ENCODE data around the gene PDGFA.
"Not testable (repeated sequence)": the region's sequence is repeated elsewhere in the genome, so short reads cannot be mapped to it uniquely, and the experiment has no call there.

Gene PDGFA

GRCh38 chr7:556837-557557 is 37.4 kb upstream of the PDGFA start:
- no peak for DNase-seq (ENCODE audit: low read depth)
- no peak overlapping the region for H3K4me3 ChIP-seq (ENCODE audit: low read length)
- no peak for TF ChIP-seq CTCF (IDR thresholded peaks at IDR 0.05; ENCODE audit: insufficient read depth, low read depth, low read length, missing control alignments)

DNA sequence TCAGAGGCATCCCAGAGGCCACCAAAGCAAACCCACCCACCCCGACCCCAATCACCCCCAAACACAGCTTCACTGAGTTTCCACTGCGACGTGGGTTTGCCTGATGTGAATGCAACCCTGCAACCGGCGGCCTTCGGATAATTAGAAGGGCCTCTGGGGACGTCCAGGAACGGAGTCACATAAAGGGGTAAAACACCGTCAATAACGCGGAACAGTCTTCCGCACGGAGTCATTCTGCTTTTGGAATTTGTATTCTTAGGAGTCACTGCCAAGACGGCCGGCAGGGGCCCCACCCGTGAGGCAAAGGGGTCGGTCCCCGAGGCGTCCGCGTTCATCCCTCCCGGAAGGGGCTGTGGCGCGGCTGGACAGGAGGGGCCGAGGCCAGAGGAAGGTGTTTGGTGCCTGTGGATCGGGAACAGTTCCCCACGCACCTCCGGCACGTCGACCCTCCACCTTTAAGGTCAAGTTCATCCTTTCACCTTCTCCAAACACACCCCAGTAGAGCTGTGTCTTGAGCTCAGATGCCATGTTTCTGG is 36.7 kb upstream of the PDGFA start:
- TF ChIP-seq CTCF (IDR thresholded peaks at IDR 0.05; ENCODE audit: insufficient read depth, low read depth, low read length, missing control alignments), result no peak
- no peak for DNase-seq (ENCODE audit: low read depth)
- no peak overlapping the region for H3K4me3 ChIP-seq (ENCODE audit: low read length)

DNA sequence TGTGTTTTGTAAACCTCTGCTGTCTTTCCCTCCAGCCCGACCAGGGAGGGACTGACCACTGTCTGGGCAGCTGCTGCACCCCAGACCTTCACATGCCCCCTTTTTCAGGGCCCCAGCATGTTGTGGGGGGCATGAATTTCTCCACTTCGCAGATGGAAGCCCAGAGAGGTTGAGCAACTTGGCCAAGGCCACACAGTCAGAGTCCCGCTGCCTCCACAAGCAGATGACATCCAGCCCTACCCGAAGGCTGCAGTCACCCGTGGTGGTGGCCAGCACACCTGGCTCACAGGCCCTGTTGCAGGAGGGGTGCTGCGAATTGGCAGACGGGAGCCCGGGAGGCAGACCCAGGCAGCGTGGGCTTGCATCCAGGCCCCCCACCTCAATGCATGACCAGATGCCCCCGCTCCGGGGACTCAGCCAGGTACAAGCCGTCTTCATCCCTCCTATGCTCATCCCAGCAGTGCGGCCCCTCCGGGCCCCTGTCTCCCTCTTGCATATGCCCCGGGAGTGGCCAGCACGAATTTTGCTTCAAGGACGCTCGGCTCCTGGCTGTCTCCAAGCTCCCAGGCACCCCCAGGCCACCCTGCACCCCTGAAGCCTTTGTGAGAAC is 36.0 kb upstream of the PDGFA start:
- no peak for DNase-seq (ENCODE audit: low read depth)

GRCh38 chr7:553636-554111 is 34.0 kb upstream of the PDGFA start:
- no peak overlapping the region for H3K4me3 ChIP-seq (ENCODE audit: low read length)
- no peak for DNase-seq (ENCODE audit: low read depth)
- no peak for TF ChIP-seq CTCF (IDR thresholded peaks at IDR 0.05; ENCODE audit: insufficient read depth, low read depth, low read length, missing control alignments)

More for the DNA sequence above, 36.0 kb upstream of the PDGFA start:
- no peak for TF ChIP-seq CTCF (IDR thresholded peaks at IDR 0.05; ENCODE audit: insufficient read depth, low read depth, low read length, missing control alignments)
- no peak overlapping the region for H3K4me3 ChIP-seq (ENCODE audit: low read length)

GRCh38 chr7:552868-553635 is 33.4 kb upstream of the PDGFA start:
- no peak for DNase-seq (ENCODE audit: low read depth)
- TF ChIP-seq CTCF (IDR thresholded peaks at IDR 0.05; ENCODE audit: insufficient read depth, low read depth, low read length, missing control alignments), result no peak
- H3K4me3 ChIP-seq (ENCODE audit: low read length), result no peak overlapping the region

DNA sequence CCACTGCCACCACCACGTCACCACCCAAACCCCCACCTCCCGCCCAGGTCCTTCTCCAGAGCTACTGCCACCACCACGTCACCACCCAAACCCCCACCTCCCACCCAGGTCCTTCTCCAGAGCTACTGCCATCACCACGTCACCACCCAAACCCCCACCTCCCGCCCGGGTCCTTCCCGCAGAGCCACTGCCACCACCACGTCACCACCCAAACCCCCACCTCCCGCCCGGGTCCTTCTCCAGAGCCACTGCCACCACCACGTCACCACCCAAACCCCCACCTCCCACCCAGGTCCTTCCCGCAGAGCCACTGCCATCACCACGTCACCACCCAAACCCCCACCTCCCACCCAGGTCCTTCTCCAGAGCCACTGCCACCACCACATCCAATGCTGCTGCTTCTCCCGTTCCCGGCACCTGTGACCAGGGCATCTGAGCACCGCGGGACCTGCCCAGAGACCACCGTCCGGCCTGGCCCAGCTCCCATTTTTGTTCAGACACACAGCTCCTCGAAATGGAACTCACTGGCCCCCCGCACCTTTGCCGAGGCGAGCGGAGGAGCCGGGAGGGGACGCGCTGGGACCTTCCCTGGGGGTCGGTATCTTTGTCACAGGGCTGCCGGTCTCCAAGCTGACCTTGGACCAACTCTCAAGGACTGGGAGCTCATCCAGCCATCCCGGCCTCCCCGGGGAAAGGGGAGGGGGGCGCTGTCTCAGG is 32.7 kb upstream of the PDGFA start:
- H3K4me3 ChIP-seq (ENCODE audit: low read length); DNase-seq (ENCODE audit: low read depth): not testable (repeated sequence)

DNA sequence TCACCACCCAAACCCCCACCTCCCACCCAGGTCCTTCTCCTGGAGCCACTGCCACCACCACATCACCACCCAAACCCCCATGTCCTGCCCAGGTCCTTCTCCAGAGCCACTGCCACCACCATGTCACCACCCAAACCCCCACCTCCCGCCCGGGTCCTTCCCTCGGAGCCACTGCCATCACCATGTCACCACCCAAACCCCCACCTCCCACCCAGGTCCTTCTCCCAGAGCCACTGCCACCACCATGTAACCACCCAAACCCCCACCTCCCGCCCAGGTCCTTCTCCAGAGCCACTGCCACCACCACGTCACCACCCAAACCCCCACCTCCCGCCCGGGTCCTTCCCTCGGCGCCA is 31.9 kb upstream of the PDGFA start:
- not testable (repeated sequence) for H3K4me3 ChIP-seq (ENCODE audit: low read length); DNase-seq (ENCODE audit: low read depth)
